GM06990 (cell line): ENCODE measurements around the gene KRT36.

ENCODE experiments used
- DNase-seq: peaks from one replicate; pipeline ENCODE4 v3.0.0-alpha.2; 2011; ENCODE audit not compliant: insufficient read length; ENCODE audit errors: extremely low read depth
- H3K27me3 ChIP-seq: replicated peaks from 2 replicates; pipeline ENCODE4 v1.6.0; 2011; ENCODE audit warnings: low read length; ENCODE audit not compliant: control insufficient read depth, insufficient read depth
- H3K36me3 ChIP-seq: 2 replicates; pipeline ENCODE4 v1.5.1; 2011; ENCODE audit warnings: low read length; ENCODE audit not compliant: control insufficient read depth, insufficient read depth
- H3K4me3 ChIP-seq: replicated peaks from 2 replicates; pipeline ENCODE4 v1.5.1; 2011; ENCODE audit warnings: low read depth, mild to moderate bottlenecking, control low read depth, low read length
- CTCF ChIP-seq: IDR thresholded peaks from 2 replicates; pipeline ENCODE4 v1.5.1; 2011; ENCODE audit warnings: low read length, control low read depth, mild to moderate bottlenecking, inconsistent platforms; ENCODE audit not compliant: insufficient read depth, poor library complexity, severe bottlenecking

Gene KRT36

DNA sequence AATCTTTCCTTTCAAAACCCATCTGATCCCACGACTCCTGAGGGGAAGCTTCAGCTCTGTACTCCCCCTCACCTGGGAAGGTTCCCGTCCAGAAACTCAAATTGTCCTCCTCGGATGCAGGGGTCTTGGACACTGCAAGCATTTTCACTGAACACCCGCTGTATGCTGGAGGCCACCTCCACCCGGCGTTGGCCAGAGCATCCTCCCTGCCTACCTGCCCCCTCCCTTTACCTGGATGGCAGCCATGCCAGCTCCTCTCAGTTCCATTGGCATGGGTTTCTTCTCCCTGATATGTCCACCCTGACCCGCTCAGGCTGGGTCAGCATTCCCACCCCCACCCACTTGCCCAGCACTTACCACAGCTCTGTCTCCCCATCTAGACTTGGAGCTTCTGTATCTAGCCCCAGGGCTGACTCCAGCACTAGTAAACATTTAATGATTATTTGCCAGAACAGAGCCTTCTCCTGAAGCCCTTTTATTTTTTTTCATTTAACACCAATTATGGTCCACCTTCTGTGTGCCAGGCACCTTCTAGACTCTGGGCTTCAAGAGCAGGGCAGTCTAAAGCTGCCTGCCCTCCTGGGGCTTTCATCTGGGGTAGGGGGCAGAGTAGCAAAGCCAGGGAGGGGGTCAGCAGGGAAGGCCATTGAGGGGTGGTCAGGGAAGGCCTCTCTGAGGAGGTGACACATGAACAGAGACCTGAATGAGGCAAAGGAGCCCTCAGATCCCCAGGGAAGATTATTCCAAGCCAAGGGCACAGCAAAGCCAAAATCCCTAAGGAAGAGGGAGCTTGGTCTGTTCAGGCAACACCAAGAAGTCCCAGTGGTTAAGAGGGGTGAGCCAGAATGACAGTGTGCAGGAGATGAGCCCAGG, 47.3 kb upstream of the KRT36 start:
- Histone ChIP-seq H3K27me3 (peaks cover 4% of the 10 kb centered on the region), H3K4me3 (no peak overlapping the region), H3K36me3 (no peaks in the 10 kb centered on the region)
- TF ChIP-seq CTCF = no peak
- DNase-seq = no peak

GRCh38 chr17:41535764-41536481, 46.2 kb upstream of the KRT36 start:
- no peak overlapping the region for H3K4me3 ChIP-seq
- DNase-seq = no peak

DNA sequence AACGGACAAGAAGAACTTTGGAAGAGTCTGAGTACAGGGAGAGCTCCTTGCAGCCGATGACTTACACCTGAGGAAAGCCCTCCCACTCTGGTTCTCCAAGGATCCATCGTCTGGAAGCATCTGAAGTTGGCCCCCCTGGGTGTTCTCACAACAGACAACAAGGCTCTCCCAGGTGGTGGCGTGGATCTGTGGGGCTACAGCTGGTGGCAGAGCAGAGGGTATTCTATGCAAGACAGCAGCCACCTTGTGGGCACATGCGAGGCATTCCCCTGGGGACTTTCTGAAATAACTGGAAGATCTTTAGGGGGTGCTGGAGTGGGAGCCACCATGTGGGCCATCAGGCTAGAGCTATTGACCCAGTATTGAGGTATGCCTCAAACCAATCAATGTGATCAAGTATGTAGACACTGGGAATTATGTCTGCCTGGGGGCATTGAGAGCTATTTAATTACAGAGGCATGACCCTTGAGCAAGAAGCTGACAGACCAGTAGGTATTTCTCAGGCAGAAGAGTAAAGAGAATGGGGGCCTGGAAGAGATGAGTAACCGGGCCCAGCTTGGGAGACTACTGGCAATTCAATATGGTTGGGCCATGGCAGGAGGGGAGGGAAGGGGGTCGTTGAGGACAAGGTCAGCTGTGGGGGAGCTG, 45.3 kb upstream of the KRT36 start:
- no peak overlapping the region for H3K4me3 ChIP-seq
- H3K36me3 ChIP-seq = no peaks in the 10 kb centered on the region
- no peak for TF ChIP-seq CTCF
- no peak for DNase-seq
- peaks cover 6% of the 10 kb centered on the region for H3K27me3 ChIP-seq

More at GRCh38 chr17:41535764-41536481, 46.2 kb upstream of the KRT36 start:
- TF ChIP-seq CTCF = no peak
- Histone ChIP-seq H3K36me3 (no peaks in the 10 kb centered on the region), H3K27me3 (peaks cover 6% of the 10 kb centered on the region)

DNA sequence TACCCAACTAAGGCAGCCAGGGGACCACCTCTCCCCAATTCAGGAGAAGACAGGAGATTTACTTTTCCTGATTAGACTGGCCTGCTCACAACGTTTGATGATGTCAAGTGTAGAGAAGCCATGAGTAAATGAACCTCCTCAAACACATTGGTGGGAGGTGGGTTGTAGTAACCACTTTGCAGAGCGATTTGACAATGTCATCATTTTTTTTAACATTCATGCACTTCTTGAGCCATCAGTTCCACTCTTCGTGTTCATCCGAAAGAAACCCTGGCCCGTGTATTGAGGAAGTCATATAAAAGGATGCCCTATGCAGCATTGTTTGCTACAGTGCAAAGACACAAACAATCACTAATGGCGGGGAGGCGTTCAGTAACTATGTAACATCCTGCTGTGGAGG, 43.9 kb upstream of the KRT36 start:
- no peak overlapping the region for H3K4me3 ChIP-seq
- no peak for TF ChIP-seq CTCF
- DNase-seq = no peak
- peaks cover 8% of the 10 kb centered on the region for H3K27me3 ChIP-seq
- no peaks in the 10 kb centered on the region for H3K36me3 ChIP-seq

DNA sequence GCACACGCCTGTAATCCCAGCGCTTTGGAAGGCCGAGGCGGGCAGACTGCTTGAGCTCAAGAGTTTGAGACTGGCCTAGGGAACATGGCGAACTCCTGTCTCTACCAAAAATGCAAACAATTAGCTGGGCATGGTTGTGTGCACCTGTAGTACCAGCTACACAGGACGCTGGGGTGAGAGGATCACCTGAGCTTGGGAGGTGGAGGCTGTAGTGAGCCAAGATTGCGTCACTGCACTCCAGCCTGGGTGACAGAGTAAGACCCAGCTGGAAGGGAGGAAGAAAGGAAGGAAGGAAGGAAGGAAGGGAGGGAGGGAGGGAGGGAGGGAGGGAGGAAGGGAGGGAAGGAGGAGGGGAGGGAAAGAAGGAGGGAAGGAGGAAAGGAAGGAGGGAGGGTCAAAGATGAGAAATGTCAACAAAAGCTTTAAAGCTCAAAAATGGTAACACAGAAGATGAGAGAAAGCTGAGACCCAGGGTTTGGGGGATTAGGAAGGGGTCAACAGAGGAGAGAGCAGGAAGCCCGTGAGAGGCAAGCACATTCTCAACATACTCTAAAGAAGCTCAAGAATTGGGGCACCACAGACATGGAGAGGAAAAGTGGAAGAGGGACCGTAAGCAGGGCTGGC, 43.3 kb upstream of the KRT36 start:
- TF ChIP-seq CTCF = no peak
- Histone ChIP-seq H3K36me3 (no peaks in the 10 kb centered on the region), H3K4me3 (no peak overlapping the region), H3K27me3 (peaks cover 8% of the 10 kb centered on the region)
- no peak for DNase-seq
